Measurements from ENCODE around the gene CDHR1.

DNA sequence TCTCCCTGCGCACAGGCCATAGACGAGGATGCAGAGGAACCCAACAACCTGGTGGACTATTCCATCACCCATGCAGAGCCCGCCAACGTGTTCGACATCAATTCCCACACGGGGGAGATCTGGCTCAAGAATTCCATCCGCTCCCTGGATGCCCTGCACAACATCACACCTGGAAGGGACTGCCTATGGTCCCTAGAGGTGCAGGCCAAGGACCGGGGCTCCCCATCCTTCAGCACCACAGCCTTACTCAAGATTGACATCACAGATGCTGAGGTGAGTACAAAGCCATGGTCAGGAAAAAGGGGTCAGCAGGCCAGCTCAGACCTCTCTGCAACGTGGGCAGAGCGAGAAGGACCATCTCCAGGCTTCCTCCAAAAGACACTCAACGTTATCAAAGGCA lies 18.7 kb downstream of the CDHR1 start:
- TF ChIP-seq, protein P1, sequence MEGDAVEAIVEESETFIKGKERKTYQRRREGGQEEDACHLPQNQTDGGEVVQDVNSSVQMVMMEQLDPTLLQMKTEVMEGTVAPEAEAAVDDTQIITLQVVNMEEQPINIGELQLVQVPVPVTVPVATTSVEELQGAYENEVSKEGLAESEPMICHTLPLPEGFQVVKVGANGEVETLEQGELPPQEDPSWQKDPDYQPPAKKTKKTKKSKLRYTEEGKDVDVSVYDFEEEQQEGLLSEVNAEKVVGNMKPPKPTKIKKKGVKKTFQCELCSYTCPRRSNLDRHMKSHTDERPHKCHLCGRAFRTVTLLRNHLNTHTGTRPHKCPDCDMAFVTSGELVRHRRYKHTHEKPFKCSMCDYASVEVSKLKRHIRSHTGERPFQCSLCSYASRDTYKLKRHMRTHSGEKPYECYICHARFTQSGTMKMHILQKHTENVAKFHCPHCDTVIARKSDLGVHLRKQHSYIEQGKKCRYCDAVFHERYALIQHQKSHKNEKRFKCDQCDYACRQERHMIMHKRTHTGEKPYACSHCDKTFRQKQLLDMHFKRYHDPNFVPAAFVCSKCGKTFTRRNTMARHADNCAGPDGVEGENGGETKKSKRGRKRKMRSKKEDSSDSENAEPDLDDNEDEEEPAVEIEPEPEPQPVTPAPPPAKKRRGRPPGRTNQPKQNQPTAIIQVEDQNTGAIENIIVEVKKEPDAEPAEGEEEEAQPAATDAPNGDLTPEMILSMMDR (IDR thresholded peaks at IDR 0.05; ENCODE audit: low read depth, low read length, missing input control): no peak
- no peak for TF ChIP-seq YY1 (IDR thresholded peaks at IDR 0.05)
- TF ChIP-seq JUND (IDR thresholded peaks at IDR 0.05): no peak
- TF ChIP-seq GABPA (IDR thresholded peaks at IDR 0.05 in 1 of 2, conservative IDR thresholded peaks at IDR 0.05 in 1 of 2): no peak
- TF ChIP-seq RAD21 (IDR thresholded peaks at IDR 0.05): no peak
- TF ChIP-seq, protein P2, sequence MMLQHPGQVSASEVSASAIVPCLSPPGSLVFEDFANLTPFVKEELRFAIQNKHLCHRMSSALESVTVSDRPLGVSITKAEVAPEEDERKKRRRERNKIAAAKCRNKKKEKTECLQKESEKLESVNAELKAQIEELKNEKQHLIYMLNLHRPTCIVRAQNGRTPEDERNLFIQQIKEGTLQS (IDR thresholded peaks at IDR 0.05): no peak
- TF ChIP-seq TAF1 (conservative IDR thresholded peaks at IDR 0.05): no peak
- TF ChIP-seq, protein P3, sequence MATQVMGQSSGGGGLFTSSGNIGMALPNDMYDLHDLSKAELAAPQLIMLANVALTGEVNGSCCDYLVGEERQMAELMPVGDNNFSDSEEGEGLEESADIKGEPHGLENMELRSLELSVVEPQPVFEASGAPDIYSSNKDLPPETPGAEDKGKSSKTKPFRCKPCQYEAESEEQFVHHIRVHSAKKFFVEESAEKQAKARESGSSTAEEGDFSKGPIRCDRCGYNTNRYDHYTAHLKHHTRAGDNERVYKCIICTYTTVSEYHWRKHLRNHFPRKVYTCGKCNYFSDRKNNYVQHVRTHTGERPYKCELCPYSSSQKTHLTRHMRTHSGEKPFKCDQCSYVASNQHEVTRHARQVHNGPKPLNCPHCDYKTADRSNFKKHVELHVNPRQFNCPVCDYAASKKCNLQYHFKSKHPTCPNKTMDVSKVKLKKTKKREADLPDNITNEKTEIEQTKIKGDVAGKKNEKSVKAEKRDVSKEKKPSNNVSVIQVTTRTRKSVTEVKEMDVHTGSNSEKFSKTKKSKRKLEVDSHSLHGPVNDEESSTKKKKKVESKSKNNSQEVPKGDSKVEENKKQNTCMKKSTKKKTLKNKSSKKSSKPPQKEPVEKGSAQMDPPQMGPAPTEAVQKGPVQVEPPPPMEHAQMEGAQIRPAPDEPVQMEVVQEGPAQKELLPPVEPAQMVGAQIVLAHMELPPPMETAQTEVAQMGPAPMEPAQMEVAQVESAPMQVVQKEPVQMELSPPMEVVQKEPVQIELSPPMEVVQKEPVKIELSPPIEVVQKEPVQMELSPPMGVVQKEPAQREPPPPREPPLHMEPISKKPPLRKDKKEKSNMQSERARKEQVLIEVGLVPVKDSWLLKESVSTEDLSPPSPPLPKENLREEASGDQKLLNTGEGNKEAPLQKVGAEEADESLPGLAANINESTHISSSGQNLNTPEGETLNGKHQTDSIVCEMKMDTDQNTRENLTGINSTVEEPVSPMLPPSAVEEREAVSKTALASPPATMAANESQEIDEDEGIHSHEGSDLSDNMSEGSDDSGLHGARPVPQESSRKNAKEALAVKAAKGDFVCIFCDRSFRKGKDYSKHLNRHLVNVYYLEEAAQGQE (IDR thresholded peaks at IDR 0.05): no peak
- TF ChIP-seq, protein P4, sequence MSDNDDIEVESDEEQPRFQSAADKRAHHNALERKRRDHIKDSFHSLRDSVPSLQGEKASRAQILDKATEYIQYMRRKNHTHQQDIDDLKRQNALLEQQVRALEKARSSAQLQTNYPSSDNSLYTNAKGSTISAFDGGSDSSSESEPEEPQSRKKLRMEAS (IDR thresholded peaks at IDR 0.05): no peak
- TF ChIP-seq, protein P5, sequence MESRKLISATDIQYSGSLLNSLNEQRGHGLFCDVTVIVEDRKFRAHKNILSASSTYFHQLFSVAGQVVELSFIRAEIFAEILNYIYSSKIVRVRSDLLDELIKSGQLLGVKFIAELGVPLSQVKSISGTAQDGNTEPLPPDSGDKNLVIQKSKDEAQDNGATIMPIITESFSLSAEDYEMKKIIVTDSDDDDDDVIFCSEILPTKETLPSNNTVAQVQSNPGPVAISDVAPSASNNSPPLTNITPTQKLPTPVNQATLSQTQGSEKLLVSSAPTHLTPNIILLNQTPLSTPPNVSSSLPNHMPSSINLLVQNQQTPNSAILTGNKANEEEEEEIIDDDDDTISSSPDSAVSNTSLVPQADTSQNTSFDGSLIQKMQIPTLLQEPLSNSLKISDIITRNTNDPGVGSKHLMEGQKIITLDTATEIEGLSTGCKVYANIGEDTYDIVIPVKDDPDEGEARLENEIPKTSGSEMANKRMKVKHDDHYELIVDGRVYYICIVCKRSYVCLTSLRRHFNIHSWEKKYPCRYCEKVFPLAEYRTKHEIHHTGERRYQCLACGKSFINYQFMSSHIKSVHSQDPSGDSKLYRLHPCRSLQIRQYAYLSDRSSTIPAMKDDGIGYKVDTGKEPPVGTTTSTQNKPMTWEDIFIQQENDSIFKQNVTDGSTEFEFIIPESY (IDR thresholded peaks at IDR 0.05): no peak
- no peak for TF ChIP-seq HNF4A (conservative IDR thresholded peaks at IDR 0.05)
- no peak for TF ChIP-seq FOXA1 (IDR thresholded peaks at IDR 0.05)
- TF ChIP-seq SP1 (IDR thresholded peaks at IDR 0.05): no peak
- TF ChIP-seq NR2F2 (IDR thresholded peaks at IDR 0.05): no peak

All from liver (tissue), 3 donors.